HepG2 (cell line): ENCODE data around the gene CNDP1. TPM values are rescaled to one million over a fixed set of nuclear protein-coding genes. Genes with fewer than 3 reads are reported as not detected.

Source experiments
- GTF2F1 ChIP-seq: fragments of 150-350 bp; IDR thresholded peaks from 2 replicates; pipeline ENCODE4 v1.6.1; 2014; ENCODE audit warnings: low read length
- KLF6 ChIP-seq: IDR thresholded peaks from 2 replicates; pipeline ENCODE4 v1.8.0; 2016; ENCODE audit warnings: missing biosample characterization, missing genetic modification reagents
- MIER3 ChIP-seq: IDR thresholded peaks from 2 replicates; pipeline ENCODE4 v1.6.1; 2016; ENCODE audit warnings: missing compliant biosample characterization, borderline replicate concordance
- ZNF124 ChIP-seq: sonication (generic); formaldehyde crosslinking; IDR thresholded peaks from 2 replicates; pipeline ENCODE4 v1.4.0; 2020; ENCODE audit warnings: missing genetic modification reagents
- ZNF160 ChIP-seq: sonication (generic); formaldehyde crosslinking; IDR thresholded peaks from 2 replicates; pipeline ENCODE4 v1.8.0; 2022; ENCODE audit warnings: mild to moderate bottlenecking, inconsistent platforms, missing genetic modification reagents
- ZNF589 ChIP-seq: sonication (generic); formaldehyde crosslinking; conservative IDR thresholded peaks from 2 replicates; pipeline ENCODE4 v1.8.0; 2022; ENCODE audit warnings: mild to moderate bottlenecking, moderate library complexity, missing genetic modification reagents
- ZNF839 ChIP-seq: sonication (generic); formaldehyde crosslinking; IDR thresholded peaks from 2 replicates; pipeline ENCODE4 v1.4.0; 2020; ENCODE audit warnings: missing genetic modification reagents, mild to moderate bottlenecking, borderline replicate concordance
- polyA plus RNA-seq, 8 experiments: library from polyadenylated mRNA; depleted of rRNA in 3 of 8; stranded (reverse) in 7 of 8; unstranded in 1 of 8; fragments of >200 nt; fragmentation: Illumina TruSeq in 4 of 8; extraction: Trizol in 4 of 8; gene quantifications; 2 replicates each; pipeline versions ENCODE4 v1.2.1 to v1.2.3, GENCODE V29; 2011 to 2016; ENCODE audit warnings: low read depth in 4 of 8, missing spikeins in 1 of 8, mixed read lengths in 1 of 8; ENCODE audit not compliant: insufficient read depth in 1 of 8
- total RNA-seq, 5 experiments: library from RNA; depleted of rRNA; stranded (reverse); fragments of >200 nt; fragmentation: Illumina TruSeq; extraction: Trizol; gene quantifications; 2 replicates each; pipeline ENCODE4 v1.2.3, GENCODE V29; 2016; ENCODE audit warnings: low read depth in 1 of 5
- TF ChIP-seq, protein P1 (sequence below): sonication (generic); formaldehyde crosslinking; IDR thresholded peaks from 2 replicates; pipeline ENCODE4 v1.5.0; 2020; ENCODE audit warnings: mild to moderate bottlenecking, missing genetic modification reagents, borderline replicate concordance
- TF ChIP-seq, protein P2 (sequence below): sonication (generic); formaldehyde crosslinking; IDR thresholded peaks from 2 replicates; pipeline ENCODE4 v1.4.0; 2020; ENCODE audit warnings: mild to moderate bottlenecking, missing genetic modification reagents
- TF ChIP-seq, protein P3 (sequence below): sonication (generic); formaldehyde crosslinking; IDR thresholded peaks from 2 replicates; pipeline ENCODE4 v1.5.0; 2020; ENCODE audit warnings: mild to moderate bottlenecking, low read depth, missing genetic modification reagents, borderline replicate concordance
- TF ChIP-seq, protein P4 (sequence below): sonication (generic); formaldehyde crosslinking; IDR thresholded peaks from 2 replicates; pipeline ENCODE4 v1.4.0; 2020; ENCODE audit warnings: missing genetic modification reagents
- TF ChIP-seq, protein P5 (sequence below): sonication (generic); formaldehyde crosslinking; IDR thresholded peaks from 2 replicates; pipeline ENCODE4 v1.4.0; 2020; ENCODE audit warnings: low read depth, mild to moderate bottlenecking, missing genetic modification reagents
- TF ChIP-seq, protein P6 (sequence below): sonication (generic); formaldehyde crosslinking; IDR thresholded peaks from 2 replicates; pipeline ENCODE4 v1.5.0; 2020; ENCODE audit warnings: mild to moderate bottlenecking, missing genetic modification reagents

Gene CNDP1
- total and polyA plus RNA-seq, 2 of the 13 experiments (the other 11 are each of a cell fraction or from before 2014, with no cell fraction given), result 0.01 TPM; not detected in 1

DNA sequence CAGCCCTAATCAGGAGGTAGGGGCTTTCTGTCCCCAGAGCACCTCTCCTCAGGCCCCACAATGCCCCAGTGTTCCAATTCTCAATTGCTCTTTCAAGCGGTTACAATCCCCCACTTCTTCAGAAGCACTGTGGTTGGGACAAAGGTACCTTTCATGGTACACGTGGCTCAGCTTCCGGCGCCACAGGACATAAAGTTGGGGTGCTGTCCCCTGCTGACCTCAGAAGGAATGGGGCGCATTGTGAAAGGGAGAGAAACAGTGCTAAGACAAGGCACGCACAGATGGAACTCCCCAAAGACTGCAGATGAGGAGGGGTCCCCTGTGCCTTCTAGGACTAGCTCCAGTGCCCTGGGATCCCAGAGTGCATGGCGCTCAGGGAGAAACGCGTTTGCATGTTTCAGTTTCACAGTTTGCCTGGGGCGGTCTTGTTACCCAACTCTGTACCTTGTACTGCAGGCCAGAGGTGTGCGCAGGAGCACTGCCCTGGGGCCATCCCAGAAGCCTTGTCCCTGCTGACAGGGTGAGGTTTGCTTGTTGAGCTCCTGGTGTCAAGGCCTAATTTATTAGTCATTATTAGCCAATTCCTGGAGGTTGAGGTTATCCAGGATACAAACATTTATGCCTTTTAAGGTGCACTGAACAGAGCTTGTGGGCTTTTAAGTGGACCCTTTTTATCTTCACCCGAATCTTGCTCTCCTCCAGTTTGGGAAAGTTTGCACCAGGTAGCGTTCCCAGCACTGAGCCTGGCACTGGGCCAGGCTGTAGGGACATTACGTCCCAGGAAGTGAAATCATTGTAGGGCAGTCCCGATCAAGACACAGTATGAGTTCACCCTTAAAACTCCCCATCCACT, 7.6 kb downstream of the CNDP1 start (continued):
- TF ChIP-seq, protein P1, sequence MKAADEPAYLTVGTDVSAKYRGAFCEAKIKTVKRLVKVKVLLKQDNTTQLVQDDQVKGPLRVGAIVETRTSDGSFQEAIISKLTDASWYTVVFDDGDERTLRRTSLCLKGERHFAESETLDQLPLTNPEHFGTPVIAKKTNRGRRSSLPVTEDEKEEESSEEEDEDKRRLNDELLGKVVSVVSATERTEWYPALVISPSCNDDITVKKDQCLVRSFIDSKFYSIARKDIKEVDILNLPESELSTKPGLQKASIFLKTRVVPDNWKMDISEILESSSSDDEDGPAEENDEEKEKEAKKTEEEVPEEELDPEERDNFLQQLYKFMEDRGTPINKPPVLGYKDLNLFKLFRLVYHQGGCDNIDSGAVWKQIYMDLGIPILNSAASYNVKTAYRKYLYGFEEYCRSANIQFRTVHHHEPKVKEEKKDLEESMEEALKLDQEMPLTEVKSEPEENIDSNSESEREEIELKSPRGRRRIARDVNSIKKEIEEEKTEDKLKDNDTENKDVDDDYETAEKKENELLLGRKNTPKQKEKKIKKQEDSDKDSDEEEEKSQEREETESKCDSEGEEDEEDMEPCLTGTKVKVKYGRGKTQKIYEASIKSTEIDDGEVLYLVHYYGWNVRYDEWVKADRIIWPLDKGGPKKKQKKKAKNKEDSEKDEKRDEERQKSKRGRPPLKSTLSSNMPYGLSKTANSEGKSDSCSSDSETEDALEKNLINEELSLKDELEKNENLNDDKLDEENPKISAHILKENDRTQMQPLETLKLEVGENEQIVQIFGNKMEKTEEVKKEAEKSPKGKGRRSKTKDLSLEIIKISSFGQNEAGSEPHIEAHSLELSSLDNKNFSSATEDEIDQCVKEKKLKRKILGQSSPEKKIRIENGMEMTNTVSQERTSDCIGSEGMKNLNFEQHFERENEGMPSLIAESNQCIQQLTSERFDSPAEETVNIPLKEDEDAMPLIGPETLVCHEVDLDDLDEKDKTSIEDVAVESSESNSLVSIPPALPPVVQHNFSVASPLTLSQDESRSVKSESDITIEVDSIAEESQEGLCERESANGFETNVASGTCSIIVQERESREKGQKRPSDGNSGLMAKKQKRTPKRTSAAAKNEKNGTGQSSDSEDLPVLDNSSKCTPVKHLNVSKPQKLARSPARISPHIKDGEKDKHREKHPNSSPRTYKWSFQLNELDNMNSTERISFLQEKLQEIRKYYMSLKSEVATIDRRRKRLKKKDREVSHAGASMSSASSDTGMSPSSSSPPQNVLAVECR (CRISPR knock-in tag), result peak; percentile 69; the same call in 1 of the 2 replicates
- TF ChIP-seq, protein P2, sequence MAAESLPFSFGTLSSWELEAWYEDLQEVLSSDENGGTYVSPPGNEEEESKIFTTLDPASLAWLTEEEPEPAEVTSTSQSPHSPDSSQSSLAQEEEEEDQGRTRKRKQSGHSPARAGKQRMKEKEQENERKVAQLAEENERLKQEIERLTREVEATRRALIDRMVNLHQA (CRISPR knock-in tag), result no peak
- TF ChIP-seq, protein P3, sequence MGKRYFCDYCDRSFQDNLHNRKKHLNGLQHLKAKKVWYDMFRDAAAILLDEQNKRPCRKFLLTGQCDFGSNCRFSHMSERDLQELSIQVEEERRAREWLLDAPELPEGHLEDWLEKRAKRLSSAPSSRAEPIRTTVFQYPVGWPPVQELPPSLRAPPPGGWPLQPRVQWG (CRISPR knock-in tag), result no peak
- TF ChIP-seq KLF6 (CRISPR knock-in tag) (peak; percentile 83; the same call in 1 of the 2 replicates), ZNF160 (peak; percentile 74; the same call in 1 of the 2 replicates), MIER3 (CRISPR knock-in tag) (peak; percentile 58; the same call in 1 of the 2 replicates), ZNF589 (peak; percentile 77; the same call in 1 of the 2 replicates), ZNF839 (CRISPR knock-in tag) (no peak), GTF2F1 (no peak), ZNF124 (0 out of 2 replicates have a peak, but pooled peaks have one; percentile 37)
- TF ChIP-seq, protein P4, sequence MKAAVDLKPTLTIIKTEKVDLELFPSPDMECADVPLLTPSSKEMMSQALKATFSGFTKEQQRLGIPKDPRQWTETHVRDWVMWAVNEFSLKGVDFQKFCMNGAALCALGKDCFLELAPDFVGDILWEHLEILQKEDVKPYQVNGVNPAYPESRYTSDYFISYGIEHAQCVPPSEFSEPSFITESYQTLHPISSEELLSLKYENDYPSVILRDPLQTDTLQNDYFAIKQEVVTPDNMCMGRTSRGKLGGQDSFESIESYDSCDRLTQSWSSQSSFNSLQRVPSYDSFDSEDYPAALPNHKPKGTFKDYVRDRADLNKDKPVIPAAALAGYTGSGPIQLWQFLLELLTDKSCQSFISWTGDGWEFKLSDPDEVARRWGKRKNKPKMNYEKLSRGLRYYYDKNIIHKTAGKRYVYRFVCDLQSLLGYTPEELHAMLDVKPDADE (CRISPR knock-in tag), result no peak
- TF ChIP-seq, protein P5, sequence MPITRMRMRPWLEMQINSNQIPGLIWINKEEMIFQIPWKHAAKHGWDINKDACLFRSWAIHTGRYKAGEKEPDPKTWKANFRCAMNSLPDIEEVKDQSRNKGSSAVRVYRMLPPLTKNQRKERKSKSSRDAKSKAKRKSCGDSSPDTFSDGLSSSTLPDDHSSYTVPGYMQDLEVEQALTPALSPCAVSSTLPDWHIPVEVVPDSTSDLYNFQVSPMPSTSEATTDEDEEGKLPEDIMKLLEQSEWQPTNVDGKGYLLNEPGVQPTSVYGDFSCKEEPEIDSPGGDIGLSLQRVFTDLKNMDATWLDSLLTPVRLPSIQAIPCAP (CRISPR knock-in tag), result no peak
- TF ChIP-seq, protein P6, sequence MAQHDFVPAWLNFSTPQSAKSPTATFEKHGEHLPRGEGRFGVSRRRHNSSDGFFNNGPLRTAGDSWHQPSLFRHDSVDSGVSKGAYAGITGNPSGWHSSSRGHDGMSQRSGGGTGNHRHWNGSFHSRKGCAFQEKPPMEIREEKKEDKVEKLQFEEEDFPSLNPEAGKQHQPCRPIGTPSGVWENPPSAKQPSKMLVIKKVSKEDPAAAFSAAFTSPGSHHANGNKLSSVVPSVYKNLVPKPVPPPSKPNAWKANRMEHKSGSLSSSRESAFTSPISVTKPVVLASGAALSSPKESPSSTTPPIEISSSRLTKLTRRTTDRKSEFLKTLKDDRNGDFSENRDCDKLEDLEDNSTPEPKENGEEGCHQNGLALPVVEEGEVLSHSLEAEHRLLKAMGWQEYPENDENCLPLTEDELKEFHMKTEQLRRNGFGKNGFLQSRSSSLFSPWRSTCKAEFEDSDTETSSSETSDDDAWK, result no peak
